GM19397 (cell line): ENCODE data around the gene GNAI3.

ENCODE experiments used
- ATAC-seq: cut with Tn5 transposase; IDR thresholded peaks from one replicate; pipeline ENCODE4 v1.9.1; 2021; ENCODE audit warnings: mild to moderate bottlenecking, moderate library complexity; ENCODE audit not compliant: unreplicated experiment

GNAI3 gene

GRCh38 chr1:109543988-109544735, 4.3 kb upstream of the GNAI3 start:
- ATAC-seq: no peak

- no peak for ATAC-seq
Observed at GRCh38 chr1:109546311-109547109, 1.9 kb upstream of the GNAI3 start.

- peak; percentile 11 for ATAC-seq
Observed at GRCh38 chr1:109547463-109548320, 723 bp upstream of the GNAI3 start.

GRCh38 chr1:109556563-109556962, 8.1 kb downstream of the GNAI3 start:
- ATAC-seq: no peak

GRCh38 chr1:109557520-109557919, 9.1 kb downstream of the GNAI3 start:
- ATAC-seq: no peak

GRCh38 chr1:109559995-109560394, 11.6 kb downstream of the GNAI3 start:
- no peak for ATAC-seq

GRCh38 chr1:109564194-109564878, 15.9 kb downstream of the GNAI3 start:
- ATAC-seq: no peak

- no peak for ATAC-seq
Observed at GRCh38 chr1:109565241-109565640, 16.8 kb downstream of the GNAI3 start.

- no peak for ATAC-seq
Observed at GRCh38 chr1:109566982-109567381, 18.6 kb downstream of the GNAI3 start.

- ATAC-seq: no peak
Observed at GRCh38 chr1:109567877-109568672, 19.7 kb downstream of the GNAI3 start.

- no peak for ATAC-seq
Observed at GRCh38 chr1:109569323-109569722, 20.9 kb downstream of the GNAI3 start.

GRCh38 chr1:109570414-109570813, 22.0 kb downstream of the GNAI3 start:
- no peak for ATAC-seq

- ATAC-seq: no peak
Observed at GRCh38 chr1:109573785-109574184, 25.4 kb downstream of the GNAI3 start.

- ATAC-seq: no peak
Observed at GRCh38 chr1:109578947-109579443, 30.6 kb downstream of the GNAI3 start.

GRCh38 chr1:109579491-109579890, 31.1 kb downstream of the GNAI3 start:
- no peak for ATAC-seq

- ATAC-seq: no peak
Observed at GRCh38 chr1:109582021-109582420, 33.6 kb downstream of the GNAI3 start.

GRCh38 chr1:109584766-109585165, 36.4 kb downstream of the GNAI3 start:
- no peak for ATAC-seq

GRCh38 chr1:109586055-109586454, 37.6 kb downstream of the GNAI3 start:
- no peak for ATAC-seq

- ATAC-seq: no peak
Observed at GRCh38 chr1:109589177-109589576, 40.8 kb downstream of the GNAI3 start.

- ATAC-seq: no peak
Observed at GRCh38 chr1:109589679-109590078, 41.3 kb downstream of the GNAI3 start.
